ENCODE results near the gene FAM89A.

Gene FAM89A

GRCh38 chr1:231040019-231040799, at the start of gene FAM89A:
FAM89A (minus strand) TSS chr1:231040254; CDS start chr1:231040211, 43 bp downstream.
- no peak for TF ChIP-seq CTCF (IDR thresholded peaks at IDR 0.05; ENCODE audit: insufficient read depth, missing control alignments)
- FAIRE-seq, result no peak
- peak; percentile 65 for DNase-seq (ENCODE audit: insufficient read length, low spot score)

- DNase-seq (ENCODE audit: insufficient read length, low spot score) (no peak), FAIRE-seq (no peak)
- no peak for TF ChIP-seq CTCF (IDR thresholded peaks at IDR 0.05; ENCODE audit: insufficient read depth, missing control alignments)
These were observed 44.3 kb upstream of the FAM89A start for GRCh38 chr1:231084353-231084752.

- FAIRE-seq, result no peak
- no peak for DNase-seq (ENCODE audit: insufficient read length, low spot score)
- TF ChIP-seq CTCF (IDR thresholded peaks at IDR 0.05; ENCODE audit: insufficient read depth, missing control alignments), result peak; percentile 13
These were observed 39.1 kb upstream of the FAM89A start for GRCh38 chr1:231079163-231079562.

- FAIRE-seq (no peak), DNase-seq (ENCODE audit: insufficient read length, low spot score) (no peak)
- no peak for TF ChIP-seq CTCF (IDR thresholded peaks at IDR 0.05; ENCODE audit: insufficient read depth, missing control alignments)
These were observed 38.2 kb upstream of the FAM89A start for GRCh38 chr1:231078250-231078649.

GRCh38 chr1:231076802-231077201, 36.7 kb upstream of the FAM89A start:
- no peak for TF ChIP-seq CTCF (IDR thresholded peaks at IDR 0.05; ENCODE audit: insufficient read depth, missing control alignments)
- DNase-seq (ENCODE audit: insufficient read length, low spot score) (no peak), FAIRE-seq (no peak)

GRCh38 chr1:231075497-231075896, 35.4 kb upstream of the FAM89A start:
- TF ChIP-seq CTCF (IDR thresholded peaks at IDR 0.05; ENCODE audit: insufficient read depth, missing control alignments), result no peak
- DNase-seq (ENCODE audit: insufficient read length, low spot score), result no peak
- peak; percentile 64 for FAIRE-seq

GRCh38 chr1:231075020-231075419, 35.0 kb upstream of the FAM89A start:
- FAIRE-seq (peak; percentile 58), DNase-seq (ENCODE audit: insufficient read length, low spot score) (no peak)
- TF ChIP-seq CTCF (IDR thresholded peaks at IDR 0.05; ENCODE audit: insufficient read depth, missing control alignments), result no peak
